NAMALWA (cell line): ENCODE measurements around the gene FBXL16.

ENCODE experiments used
- DNase-seq: peaks from one replicate; pipeline ENCODE4 v3.0.0-alpha.2; 2015; ENCODE audit warnings: low spot score

Gene FBXL16

DNA sequence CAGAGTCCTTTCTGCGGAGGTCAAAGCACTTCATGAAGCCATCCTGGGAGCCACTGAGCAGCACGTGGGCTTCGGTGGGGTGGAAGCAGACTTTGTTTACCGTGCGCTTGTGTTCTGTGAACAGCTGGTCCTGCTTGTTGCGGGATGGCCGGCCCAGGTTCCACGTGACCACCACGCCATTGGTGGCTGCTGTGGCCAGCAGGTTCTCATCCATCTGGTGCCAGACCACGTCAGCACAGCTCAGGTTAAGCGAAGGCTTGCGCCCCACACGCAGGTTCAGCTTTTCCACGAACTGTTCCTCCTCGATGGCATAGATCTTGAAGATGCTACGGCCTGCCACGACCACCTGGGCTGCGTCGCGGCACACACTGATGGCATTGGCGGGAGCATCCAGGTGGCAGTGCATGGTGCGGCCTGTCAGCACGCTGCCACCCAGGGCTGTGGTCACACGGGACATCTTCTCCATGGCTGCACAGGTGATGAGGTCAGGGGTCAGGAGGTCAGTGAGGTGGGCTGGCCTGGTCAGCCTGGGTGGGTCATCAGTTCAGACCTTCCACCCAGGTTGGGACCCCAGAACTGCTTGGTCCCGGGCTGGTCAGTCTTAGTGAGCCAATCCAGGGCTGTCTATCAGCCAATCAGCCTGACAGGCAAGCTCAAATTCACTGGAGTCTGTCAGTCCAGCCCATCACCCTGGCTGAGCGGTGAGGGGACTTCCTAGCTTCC, 16.3 kb downstream of the FBXL16 start:
- DNase-seq, result no peak

DNA sequence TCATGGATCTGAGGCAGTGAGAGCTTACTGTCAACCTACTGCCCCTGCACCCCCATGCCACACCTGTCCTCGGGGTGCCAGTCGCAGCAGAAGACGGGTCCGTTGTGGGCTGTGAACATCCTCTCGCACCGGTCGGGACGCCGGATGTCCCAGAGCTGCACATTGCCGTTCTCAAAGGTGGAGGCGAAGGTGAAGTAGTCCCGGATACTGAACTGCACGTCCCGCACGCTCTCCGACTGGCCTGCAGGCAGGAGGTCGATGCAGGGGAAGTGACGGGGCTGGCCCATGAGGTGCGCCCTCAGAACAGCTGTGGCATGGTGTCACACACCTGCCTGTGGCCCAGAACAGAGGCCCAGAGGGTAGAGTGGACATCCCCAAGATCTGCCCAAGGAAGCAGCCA, 18.1 kb downstream of the FBXL16 start:
- no peak for DNase-seq

- no peak for DNase-seq
Measured at GRCh38 chr16:686459-687260, 18.9 kb downstream of the FBXL16 start.

GRCh38 chr16:685967-686366, 19.6 kb downstream of the FBXL16 start:
- no peak for DNase-seq

- no peak for DNase-seq
Measured at GRCh38 chr16:684961-685696, 20.5 kb downstream of the FBXL16 start.

DNA sequence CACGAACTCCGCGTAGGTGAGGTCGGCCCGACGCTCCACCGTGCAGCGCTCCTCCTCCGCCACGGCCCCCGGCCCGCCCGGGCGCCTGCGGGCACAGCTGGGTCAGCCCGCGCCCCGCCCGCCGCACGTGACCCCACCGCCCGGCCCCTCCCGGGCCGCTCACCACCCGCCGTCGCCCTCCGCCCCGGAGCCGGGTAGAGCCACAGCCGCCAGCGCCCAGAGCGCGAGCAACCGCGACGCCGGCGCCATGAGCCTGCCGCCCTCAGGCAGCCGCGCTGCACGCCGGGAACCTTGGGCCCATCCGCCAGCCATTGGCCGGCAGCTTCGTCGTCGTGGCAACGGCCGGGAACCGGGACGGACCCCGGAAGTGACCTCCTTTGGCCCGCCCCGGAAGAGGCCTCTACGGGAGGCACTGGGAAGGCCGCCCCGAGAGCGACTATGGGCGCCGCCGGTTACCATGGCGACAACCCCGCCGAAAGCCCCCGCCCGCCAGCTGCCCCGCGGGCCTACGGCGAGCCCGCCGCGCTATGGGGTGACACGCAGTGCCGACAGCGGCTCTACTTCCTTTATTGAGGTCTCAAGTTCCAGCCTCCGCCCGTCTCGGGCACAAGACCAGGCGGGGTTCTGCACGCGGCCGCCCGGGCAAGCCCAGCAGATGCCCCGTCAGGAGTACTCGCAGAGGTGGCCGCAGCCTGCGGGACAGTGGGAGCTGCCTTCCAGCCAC, 21.4 kb downstream of the FBXL16 start, which contains the start of gene JMJD8:
Gene JMJD8, minus strand, starts transcription at position 264 of the 724 bp plus-strand sequence. Its CDS starts 15 bp downstream, at position 249.
- DNase-seq, result peak; percentile 96

DNA sequence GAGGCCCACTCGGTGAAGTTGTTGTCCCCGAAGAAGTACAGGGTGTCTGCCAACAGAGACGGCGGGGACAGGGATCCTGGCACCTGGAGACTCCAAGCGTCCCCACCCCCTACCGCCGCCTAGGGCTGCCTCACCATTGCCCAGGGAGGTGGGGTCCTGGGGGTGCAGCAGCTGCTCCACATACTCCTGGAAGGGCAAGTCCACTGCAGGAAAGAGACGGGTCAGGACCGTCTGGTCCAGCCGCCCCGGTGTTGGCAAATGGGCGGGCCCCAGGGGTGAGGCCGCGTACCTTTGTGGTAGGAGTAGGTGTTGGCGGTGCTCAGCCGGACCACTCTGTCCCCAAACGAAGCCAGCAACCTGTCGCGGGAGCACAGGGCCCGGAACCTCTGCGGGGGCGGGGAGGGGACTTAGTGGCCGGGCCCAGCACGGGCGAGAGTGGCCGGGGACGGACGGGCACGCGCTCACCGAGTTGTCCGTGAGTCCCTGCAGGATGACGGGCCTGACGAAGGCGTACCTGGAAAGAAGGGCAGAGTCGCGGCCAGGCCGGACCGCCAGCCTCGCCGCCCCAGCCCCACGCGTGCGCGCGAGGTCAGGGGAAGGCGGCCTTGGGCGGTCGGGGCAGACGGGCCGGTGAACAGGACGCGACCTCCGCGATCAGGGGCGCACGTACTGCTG, 22.1 kb downstream of the FBXL16 start:
- DNase-seq, result no peak

- no peak for DNase-seq
Measured at GRCh38 chr16:682493-683395, 22.9 kb downstream of the FBXL16 start.

- no peak for DNase-seq
Measured at GRCh38 chr16:681746-682427, 23.7 kb downstream of the FBXL16 start.

DNA sequence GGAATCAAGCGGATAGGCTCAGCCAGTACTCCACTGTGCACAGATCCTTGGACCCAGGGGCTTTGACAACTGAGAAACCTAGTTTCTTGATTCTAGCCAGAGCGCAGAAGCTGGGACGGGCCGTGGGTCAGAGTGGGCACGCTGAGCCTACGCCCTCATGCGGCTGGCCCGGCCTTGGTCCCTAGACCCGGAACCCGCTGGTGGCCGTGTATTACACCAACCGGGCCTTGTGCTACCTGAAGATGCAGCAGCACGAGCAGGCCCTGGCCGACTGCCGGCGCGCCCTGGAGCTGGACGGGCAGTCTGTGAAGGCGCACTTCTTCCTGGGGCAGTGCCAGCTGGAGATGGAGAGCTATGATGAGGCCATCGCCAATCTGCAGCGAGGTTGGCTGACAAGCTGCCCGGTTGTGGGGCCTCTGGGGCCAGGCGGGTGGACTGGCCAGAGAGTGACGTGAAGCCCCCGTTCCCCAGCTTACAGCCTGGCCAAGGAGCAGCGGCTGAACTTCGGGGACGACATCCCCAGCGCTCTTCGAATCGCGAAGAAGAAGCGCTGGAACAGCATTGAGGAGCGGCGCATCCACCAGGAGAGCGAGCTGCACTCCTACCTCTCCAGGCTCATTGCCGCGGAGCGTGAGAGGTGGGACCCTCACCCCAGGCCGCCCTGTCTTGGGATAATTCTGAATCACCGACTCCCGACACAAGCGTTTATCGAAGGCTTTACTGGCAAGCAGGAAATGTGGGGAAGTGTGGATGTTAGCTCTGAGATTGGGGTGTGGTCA, 24.4 kb downstream of the FBXL16 start:
- peak; percentile 52 for DNase-seq

GRCh38 chr16:680625-680945, 25.0 kb downstream of the FBXL16 start:
- DNase-seq, result no peak

DNA sequence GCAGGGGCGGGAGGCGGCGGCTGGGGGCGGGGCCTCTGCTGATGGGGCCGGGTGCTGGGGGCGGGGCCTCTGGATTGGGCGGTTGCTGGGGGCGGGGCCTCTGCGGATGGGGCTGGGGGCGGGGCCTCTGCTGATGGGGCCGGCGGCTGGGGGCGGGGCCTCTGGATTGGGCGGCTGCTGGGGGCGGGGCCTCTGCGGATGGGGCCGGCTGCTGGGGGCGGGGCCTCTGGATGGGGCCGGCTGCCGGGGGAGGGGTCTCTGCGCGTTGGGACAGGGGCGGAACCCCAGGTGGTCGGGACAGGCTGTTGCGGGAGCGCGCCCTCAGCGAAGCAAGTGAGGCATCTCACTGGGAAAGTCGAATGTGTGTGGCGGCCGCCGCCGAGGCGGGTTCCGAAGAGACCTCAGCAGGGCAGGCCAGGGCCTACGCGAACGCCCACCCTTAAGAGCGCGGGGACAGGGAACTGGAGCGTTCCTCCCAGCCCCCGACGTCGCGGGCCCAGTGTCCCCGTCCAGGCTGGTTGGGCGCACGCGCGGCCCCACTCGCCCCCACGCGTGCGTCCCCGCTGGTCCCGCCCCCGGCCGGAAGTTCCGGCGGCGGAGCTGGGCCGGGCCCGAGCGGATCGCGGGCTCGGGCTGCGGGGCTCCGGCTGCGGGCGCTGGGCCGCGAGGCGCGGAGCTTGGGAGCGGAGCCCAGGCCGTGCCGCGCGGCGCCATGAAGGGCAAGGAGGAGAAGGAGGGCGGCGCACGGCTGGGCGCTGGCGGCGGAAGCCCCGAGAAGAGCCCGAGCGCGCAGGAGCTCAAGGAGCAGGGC, 25.6 kb downstream of the FBXL16 start, which contains the start of gene STUB1:
Gene STUB1, plus strand, starts transcription at position 597 of the 811 bp plus-strand sequence. Its CDS starts 116 bp downstream, at position 713.
- DNase-seq, result peak; percentile 90

DNA sequence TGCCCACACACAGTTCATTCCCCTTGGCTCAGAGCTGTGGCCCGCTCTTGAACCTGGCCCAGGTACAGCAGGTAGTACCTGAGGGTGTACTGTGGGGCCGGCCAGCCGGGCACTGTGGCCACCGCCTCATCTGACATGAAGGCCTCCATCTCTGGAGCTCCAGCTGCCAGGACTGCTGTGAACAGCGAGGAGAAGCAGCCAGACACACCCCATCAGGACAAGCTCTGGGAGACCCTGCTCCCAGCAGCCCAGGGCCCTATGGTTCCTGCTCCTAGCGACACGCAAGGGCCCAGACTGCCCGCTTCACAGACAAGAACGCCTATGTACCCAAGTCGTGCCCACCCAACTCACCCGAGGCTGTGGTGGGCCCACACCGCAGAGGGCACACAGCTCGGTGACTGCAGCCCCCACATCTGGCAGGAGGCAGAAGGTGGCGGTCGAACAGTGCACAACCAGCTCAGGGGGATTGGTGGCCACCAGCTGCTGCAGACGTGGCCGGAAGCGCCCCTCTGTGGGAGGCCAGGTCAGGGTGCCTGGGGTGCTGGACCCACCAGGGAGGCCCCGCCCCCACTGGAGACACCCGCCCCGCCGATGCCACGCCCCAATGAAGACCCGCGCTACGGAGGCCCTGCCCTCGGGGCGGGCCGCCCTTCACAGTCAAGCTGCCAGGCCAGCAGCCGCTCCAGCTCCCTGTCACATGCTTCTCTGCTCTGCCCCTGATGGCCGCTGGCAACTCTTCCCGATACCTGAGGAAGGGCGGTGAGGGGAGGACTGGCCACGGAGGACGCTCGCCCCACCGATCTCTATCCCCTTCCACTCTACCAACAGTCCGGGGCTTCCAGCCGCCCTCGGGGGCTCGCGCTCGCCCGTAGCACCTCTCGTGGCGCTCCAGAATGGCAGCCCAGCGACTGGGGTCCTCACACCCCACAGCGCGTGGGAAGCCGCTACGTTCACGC, 26.5 kb downstream of the FBXL16 start:
- DNase-seq, result peak; percentile 79

DNA sequence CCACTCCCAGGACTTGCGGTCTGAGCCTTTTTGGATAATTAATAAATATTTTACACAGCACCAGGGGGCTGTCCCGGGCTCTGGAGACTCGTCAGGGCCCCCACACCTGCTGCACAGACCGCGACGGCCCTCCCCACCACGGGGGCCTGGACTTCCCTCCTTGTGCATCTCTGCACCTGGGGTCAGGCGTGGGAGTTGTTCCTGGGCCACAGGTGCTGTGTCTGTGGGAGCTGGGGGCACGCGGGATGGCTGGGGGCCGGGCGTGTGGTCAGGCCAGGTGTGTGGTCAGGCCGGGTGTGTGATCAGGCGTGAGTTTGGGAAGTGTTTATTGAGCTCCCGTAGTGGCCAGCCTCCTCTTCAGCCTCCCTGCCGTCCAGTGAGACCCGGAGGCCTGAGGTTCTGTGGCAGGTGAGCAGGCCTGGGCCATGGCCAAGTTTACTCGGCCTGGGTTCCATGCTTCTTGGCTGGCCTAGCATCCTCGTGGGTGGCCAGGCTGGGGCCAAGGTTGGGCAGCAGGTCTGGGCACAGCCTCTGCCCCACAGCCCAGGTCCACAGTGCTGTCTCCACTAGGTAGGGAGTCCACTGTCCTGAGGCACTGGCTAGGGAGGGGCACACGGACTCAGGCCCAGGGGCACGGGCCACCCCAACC, 27.3 kb downstream of the FBXL16 start:
- no peak for DNase-seq

GRCh38 chr16:677316-678190, 28.0 kb downstream of the FBXL16 start:
- DNase-seq, result no peak
